ENCODE data around the gene DBI.
A peak's percentile ranks its signal among the peaks of the same experiment; 100 is the strongest.
"Not testable (repeated sequence)": the region's sequence is repeated elsewhere in the genome, so short reads cannot be mapped to it uniquely, and the experiment has no call there.

Gene DBI

DNA sequence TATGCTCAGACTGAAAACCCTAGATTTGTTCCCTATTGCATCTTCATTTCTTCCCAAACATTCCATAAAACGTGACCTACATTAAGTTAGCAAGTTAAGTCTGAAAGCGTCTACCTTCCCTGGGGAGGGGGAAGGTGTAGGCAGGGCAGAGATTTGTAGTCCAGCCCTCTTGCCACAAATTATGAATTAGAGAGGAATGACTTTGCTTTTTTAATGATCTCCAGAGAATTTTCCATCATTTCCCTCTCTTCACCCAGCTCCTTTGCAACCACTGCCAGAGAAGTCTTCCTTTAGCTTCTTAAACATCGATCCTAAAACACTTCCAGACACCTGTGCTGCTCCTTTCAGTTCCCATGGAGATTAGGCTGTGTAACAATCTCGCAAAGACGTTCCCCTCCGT lies 1.3 kb upstream of the DBI start:
- DNase-seq (ENCODE audit: low read depth), result no peak

DNA sequence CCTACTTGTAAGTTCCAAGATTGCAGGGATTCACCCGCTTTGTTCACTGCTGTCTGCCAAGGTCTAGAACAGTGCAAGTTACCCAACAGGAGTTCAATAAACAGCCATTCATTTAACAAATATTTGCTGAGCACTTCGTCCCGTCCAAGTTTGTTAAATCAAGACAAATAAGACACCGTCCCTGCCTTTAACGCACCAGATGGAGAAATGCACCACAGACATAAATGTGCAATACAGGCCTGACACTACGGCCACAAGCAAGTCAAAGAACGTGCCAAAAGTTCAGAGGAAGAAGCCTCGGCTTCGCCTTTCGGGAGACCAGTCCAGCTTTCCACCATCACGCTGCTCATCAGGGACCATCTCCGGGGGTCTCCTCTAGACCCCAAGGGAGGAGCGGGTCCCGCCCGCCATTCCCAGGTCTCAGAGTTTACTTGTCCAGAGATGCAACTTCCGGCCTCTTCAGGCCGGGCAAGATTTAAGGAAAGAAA lies 572 bp upstream of the DBI start:
- peak; percentile 54 for DNase-seq (ENCODE audit: low read depth)

DNA sequence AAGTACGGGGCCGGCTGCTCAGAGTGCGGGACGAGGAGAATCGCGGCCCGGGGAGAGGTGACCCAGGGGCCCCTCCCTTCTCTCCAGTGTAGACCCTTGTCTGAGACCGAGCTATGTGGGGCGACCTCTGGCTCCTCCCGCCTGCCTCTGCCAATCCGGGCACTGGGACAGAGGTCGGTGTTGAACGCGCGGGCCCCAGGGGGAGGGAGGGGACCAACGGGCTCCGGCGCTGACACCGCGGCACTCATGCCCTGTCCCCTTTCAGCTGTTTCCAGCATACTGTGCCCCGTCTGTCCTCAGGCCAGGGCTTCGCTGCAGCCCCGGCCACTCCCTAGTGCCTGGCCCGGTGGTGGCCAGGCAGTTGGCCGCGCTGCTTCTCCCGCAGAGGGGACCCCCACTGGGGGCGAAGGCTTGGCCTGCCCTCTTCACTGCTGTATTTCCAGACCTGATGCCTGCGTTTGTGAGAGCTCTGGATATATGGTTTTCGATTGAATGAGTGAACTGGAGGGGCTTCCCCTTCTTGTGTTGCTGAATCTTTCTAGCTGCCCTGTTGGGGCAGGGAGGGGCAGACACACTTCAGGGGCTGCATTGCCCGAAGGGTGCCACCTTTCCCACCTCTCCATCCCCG lies 809 bp downstream of the DBI start:
- peak; percentile 8 for DNase-seq (ENCODE audit: low read depth)

DNA sequence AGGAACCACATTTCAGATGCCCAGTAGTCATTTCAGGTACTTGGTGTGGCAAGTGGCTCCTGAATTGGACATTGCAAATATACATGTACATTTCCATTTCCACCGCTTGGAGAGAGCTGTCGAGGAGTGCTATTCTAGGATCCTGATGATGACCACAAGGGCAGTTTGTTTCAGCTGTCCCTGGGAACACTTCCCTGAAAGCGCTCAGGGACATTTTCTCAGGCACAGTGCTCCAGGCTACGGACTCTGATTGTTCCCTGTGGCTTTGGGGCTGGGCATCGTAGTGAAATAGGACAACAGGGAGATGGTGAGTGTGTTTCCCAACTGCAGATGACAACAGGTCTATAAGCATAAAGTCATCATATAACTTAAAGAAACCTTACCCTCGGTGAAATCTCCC lies 3.1 kb downstream of the DBI start:
- DNase-seq (ENCODE audit: low read depth), result no peak

DNA sequence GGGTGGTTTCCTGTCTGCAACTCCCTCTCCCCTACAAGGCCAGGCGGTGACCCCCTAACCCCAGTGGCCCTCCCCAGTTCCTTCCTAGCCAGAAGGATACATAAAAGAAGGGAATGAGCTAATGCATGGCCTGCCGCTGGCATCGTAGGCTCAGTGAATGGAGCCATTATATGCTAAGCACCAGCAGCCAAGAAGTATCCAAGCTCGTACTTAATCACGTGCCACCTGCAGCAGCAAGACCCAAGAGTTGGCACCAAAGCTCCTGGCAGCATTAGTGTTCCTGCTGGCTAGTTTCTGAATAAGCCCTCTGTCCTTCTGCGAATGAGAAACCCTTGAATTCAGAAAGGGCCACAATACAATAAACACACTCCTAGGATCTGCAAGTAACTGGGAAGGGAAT lies 4.3 kb downstream of the DBI start:
- no peak for DNase-seq (ENCODE audit: low read depth)

DNA sequence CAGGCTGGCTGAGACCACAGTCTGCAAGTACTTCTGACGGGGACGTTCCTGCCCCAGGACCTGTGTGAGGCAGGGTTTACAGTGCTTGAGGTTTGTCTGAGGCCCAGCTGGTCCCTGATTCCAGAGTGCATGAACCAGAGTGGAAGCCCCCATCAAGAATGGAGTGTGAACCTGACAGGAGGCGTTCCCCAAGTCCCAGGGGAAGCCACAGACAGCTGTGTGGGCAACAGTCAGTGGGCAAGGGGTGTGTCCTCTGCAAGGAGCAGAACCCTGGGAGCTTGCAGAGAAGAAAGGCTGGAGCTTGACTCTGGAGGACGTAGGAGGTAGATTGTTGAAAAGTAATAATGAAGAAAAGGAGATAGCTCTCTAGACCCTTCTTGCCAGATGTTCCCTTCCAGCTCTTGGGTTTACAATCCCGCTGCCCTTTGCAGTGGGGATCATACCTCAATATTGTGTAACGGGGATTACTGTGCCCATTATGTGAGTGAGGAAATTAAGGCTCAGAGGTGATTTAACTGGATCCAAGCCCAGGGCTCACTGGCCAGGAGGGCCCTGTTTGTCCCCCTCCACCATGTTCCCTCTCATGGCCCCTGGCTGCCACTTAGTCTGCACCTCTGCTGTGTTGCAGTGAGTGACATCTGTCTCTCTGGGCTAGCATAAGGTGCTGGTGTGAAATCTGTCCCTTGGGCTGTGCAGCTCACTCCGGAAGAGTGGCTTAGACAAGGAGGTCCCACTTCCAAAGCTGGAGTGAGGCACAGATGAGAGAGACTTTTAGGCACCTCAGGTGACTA lies 6.2 kb downstream of the DBI start:
- no peak for DNase-seq (ENCODE audit: low read depth)

DNA sequence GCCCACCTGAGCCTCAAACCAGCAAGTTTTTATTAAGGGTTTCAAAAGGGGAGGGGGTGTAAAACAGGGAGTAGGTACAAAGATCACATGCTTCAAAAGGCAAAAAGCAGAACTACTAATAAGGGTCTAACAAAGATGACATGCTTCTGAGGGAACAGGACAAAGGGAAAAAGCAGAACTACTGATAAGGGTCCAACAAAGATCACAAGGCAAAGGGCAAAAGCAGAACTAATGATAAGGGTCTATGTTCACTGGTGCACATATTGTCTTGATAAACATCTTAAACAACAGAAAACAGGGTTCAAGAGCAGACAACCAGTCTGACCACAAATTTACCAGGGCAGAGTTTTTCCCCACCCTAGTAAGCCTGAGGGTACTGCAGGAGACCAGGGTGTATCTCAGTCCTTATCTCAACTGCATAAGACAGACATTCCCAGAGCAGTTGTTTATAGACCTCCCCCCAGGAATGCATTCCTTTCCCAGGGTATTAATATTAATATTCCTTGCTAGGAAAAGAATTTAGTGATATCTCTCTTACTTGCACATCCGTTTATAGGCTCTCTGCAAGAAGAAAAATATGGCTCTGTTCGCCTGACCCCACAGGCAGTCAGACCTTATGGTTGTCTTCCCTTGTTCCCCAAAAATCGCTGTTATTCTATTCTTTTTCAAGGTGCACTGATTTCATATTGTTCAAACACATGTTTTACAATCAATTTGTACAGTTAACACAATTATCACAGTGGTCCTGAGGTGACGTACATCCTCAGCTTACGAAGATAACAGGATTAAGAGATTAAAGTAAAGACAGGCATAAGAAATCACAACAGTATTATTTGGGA lies 7.3 kb downstream of the DBI start:
- not testable (repeated sequence) for DNase-seq (ENCODE audit: low read depth)

DNA sequence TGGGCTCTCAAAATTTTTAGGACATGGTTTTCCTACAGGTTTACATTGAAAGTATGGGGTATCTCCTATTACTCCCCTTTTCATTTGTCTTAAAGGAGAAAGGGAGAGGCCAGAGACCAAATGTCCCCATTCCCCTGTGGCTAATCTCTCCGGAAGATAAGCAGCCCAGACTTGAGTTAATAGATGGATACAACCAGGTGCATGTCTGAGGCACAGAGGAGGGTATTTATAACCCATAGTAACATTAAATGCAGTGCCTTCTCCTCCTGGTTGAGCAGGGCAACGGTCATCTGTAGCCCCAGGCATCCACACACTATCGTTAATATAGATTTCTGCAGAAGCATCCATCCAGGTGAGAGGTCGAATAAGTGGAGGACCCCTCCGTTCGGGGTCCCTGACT lies 9.6 kb downstream of the DBI start:
- DNase-seq (ENCODE audit: low read depth), result not testable (repeated sequence)

DNA sequence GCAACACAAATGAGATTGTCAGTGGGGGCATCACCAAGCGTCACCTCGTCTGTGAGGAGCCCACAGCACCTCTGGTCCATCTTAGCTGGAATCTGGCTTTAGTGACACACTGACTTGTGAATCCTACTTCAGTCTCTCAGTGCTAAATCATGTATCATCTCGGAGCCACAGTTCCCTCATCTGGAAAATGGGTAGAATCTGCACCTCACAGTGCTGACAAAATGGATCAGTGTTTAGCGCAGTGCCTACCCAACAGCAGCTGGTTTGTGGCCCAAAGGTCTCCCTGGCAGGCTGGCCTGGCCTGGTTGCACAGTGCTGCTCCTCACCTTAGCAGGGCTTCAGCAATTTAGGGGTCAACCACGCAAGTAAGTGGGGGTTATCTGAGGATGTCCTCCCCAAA lies 10.0 kb downstream of the DBI start:
- DNase-seq (ENCODE audit: low read depth), result no peak

DNA sequence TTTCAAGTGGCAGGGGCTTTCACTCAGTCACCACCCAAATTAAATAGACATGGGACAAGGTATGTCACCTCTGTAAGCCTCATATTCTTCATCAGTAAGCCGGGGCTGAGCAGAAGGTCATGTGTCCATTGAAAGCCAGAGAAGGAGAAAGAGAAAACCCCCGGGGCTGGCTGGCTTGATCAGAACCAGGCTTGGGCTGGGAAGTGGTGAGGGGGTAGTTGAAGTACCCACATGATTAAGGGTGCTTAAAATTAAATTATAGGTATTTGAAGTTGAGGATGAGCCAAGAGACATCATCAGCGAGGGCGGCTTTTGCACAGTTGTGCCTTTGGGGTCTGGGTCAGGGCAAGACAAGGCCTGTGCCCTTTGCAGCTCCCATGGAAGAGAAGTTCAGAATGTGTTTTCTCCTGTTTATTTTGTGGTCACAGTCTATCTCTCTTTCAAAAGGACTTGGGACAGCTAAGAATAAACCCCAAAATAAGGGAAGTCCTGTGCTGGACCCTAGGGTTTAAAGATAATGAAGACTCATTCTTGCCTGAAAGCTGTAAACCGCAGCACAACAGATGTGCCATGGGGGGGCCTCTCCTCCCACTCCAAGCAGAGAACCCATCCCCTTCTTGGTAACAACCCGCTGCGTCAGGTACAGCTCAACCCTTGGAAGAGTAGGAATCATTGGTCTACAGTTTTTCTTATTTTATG lies 10.7 kb downstream of the DBI start:
- no peak for DNase-seq (ENCODE audit: low read depth)

DNA sequence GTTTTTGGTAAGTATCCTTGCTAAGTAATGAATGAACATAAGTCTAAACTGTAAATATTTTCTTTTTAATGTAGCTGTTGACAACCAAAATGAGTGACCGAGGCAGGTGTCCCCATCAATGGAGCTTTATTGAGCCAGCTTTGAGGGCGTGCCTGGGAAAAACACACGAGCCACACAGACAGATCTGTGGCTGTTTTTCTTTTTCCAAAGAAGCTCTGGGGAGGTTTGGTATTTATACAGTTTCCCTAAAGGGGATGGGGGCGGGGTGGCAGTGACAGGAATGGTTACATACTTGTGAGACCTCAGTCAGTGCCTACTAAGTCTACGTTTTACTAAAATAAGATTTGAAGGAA lies 11.2 kb downstream of the DBI start:
- no peak for DNase-seq (ENCODE audit: low read depth)

DNA sequence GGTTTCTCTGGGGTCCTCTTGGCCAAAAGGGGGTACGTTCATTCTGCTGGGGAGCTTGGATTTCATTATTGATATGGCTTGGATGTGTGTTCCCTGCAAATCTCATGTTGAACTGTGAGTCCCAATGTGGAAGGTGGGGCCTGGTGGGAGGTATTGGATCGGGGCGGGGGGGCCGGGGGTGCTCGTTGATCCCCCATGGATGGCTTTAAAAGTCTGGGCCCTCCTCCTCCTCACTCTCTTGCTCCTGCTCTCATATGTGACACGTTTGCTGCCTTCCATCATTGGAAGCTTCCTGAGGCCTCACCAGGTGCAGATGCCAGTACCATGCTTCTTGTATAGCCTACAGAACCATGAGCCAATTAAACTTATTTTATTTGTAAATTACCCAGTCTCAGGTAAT lies 11.8 kb downstream of the DBI start:
- DNase-seq (ENCODE audit: low read depth), result no peak

DNA sequence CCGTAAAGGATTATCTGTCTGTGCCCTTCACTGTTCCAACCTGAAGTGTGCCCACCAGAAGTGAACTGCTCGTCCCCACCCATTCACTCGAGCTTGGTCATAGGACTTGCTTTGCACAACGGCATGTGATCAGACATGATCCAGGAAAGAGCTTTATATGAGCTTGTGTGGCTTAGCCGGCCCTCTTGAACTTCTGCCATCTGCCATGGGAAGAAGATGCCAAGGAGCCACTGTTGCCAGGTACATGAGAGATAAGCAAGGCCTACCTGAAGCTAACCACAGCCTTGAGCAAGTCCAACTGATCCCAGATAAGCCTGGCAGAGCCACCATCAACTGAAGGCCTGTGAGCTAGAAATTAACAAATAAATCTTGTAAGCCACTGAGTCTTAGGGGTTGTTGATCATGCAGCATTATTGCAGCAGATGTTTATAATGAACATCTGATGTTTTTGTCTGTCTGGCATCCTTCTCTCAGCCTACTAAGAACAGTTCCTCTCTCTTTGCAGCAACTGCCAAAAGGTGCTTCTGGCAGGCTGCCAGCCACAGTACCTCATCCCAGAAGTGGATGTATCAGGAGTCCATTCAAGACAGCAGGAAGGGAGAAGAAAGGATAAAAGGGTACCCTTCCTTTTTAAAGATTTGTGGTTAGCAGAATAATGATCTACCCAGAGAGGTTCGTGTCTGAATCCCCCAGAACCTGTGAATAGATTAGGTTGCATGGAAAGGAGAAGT lies 16.8 kb downstream of the DBI start:
- no peak for DNase-seq (ENCODE audit: low read depth)

DNA sequence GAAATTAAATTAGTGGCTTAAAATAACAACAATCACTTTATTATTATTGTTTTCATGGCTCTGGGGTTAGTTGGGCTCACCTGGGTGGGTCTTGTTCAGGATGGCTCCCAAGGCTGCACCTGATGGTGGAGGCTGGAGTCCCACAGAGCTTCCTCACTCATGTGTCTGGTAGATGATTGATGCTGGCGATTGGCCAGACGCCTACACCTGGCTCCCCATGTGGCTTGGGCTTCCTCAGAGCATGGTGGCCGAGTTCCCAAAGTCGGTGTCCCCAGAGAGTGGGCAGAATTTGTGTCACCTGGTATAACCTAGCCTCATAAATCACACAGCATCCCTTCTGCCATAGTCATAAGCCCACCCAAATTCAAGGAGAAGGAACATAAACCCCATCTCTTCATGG lies 18.2 kb downstream of the DBI start:
- no peak for DNase-seq (ENCODE audit: low read depth)

DNA sequence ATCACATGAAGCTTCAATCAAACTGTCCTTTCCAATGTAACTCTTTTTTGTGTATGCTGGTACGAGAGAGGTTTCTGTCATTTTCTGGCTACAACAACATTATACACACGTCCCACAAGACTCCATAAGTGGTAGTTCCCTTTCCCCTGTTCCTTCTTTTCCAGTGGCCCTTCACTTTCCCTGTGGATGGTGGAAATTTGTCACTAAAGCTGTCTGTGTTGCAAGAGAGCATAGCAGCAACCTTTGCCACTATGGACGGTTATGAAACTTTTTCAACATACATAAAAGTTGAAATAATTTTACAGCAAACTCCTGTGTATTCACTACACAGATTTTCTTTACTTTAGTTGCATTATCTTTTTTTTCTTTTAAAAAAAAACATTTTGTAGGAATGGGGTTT lies 18.7 kb downstream of the DBI start:
- DNase-seq (ENCODE audit: low read depth), result no peak

DNA sequence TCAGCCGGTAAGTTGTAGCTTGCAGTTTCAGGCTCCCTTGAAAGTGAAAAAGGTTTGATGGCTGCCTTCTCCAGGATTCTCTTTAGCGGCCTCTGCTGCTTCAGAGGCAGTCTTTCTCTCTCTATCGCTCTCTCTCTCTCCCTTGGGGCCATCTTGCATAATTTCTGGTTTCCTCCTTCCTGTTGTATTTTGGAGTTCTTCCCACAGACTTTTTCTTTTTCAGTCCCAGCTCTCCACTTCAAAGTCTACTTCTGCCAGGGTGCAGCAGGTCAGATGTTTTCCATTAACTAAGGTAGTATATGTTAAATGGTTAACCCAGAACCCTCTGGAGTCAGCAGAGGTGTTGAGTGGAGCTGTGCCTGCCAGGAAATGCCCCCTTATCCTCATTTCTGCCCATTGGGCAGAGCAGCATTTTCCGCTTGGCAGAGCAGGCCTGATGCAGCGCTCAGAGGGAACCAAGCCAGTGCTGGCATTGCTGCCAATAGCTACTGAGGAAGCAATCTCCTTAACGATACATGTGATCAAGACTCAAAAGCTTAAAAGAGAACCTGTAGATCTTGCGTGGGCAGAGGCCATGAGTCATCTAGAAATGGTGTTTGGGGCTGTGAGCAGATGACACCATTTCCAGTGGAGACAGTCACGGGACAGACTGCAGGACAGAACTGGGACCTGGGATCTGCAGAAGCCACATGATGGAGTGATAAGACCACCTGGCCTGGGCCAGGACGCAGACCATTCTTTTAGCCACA lies 20.8 kb downstream of the DBI start:
- peak; percentile 72 for DNase-seq (ENCODE audit: low read depth)

DNA sequence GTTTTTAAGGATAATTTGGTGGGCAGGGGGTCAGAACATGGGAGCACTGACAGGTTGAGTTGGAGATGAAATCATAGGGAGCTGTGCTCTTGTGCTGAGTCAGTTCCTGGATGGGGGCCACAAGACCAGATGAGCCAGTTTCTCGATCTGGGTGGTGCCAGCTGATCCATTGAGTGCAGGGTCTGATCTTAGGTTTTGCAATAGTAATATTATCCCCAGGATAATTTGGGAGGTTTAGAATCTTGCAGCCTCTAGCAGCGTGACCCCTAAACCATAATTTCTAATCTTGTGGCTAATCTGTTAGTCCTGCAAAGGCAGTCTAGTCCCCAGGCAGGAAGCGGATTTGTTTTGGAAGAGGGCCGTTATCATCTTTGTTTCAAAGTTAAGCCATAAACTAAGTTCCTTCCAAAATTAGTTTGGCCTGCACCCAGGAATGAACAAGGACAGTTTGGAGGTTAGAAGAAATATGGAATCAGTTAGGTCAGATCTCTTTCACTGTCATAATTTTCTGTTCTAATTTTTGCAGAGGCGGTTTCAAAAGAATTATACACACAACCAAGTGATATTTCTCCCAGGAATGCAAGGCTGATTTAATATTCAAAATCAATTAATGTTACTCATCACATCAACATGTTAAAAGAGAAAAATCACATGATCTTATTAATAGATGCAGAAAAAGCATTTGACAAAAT lies 23.0 kb downstream of the DBI start:
- peak; percentile 70 for DNase-seq (ENCODE audit: low read depth)

DNA sequence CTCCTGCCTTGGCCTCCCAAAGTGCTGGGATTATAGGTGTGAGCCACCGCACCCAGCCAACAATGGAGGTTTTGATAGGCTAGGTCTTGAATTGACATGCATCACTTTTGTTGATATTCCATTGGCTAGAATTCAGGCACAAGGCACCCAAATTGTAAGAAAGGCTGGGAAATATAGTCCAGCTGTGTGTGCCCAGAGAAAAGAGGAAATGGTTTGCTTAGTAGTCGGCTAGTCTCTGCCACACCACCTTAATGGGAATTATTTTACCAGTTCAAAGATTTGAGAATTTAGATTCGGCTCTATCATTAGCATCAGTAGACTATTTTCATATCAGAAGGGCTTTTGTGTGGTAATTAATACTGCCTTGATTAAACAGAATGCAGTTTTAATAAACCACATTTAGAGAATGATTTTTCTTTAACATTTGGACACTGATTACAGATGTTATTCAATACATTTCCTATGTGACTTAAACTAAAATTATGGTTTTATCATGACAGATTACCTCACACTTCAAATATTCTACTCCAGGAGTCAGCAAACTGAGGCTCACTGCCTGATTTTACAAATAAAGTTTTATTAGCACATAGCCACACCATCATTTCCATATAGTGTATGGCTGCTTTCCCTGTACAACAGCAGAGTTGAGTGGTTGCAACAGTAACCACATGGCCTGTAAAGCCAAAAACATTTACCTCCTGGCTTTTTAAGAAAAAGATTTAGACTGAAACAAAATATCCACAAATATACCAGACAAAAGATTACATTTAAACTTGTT lies 27.4 kb downstream of the DBI start:
- no peak for DNase-seq (ENCODE audit: low read depth)

DNA sequence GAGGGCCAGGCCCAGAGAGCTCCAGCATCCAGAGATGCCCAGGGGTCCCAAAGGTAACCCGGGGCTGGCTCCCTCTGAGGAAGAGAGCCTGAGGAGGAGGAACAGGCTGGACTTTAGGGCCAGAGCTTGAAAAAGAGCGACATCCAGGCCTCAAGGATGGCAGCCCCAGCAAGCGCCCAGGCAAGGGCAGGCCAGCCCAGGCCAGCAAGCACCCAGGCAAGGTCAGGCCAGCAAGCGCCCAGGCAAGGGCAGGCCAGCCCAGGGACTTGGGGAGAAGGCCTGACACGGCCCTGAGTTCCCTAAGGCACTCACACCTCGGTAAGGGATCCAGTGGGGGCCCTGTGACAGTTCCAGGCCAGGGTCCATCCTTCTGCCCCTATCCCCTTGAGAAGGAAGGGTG lies 30.4 kb downstream of the DBI start:
- no peak for DNase-seq (ENCODE audit: low read depth)

DNA sequence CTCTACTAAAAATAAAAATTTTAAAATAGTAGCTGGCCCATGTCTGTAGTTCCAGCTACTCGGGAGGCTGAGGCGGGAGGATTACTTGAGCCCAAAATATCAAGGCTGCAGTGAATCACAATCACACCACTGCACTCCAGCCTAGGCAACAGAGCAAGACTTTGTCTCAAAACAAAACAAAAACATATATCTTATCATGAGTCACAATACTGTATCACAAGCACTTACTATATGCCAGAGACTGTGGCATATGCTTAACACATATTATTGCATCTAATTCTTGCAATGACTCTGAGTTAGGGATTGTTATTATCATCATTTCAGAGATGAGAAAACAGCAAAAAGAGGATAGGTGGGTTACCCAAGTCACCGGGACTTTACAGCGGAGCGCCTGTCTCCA lies 35.3 kb downstream of the DBI start:
- no peak for DNase-seq (ENCODE audit: low read depth)

All from iris pigment epithelial cell (primary cell).